Activated CD8-positive, alpha-beta T cell treated with anti-CD3 and anti-CD28 coated beads for 36 hours (primary cell): ENCODE results near the gene GNG3. TPM values are rescaled to one million over a fixed set of nuclear protein-coding genes. Genes with fewer than 3 reads are reported as not detected.
"Not testable (repeated sequence)": the region's sequence is repeated elsewhere in the genome, so short reads cannot be mapped to it uniquely, and the experiment has no call there.

ENCODE experiments used
- ATAC-seq: fragments of 200-7000 bp; cut with Tn5 transposase; one replicate; pipeline ENCODE4 v1.10.0; 2021; ENCODE audit warnings: mild to moderate bottlenecking, moderate library complexity
- CTCF ChIA-PET: fragments of 350-600 bp; sonication (Branson Sonifier 250); formaldehyde crosslinking; loops from one replicate; lab custom pipeline; 2021; ENCODE audit warnings: antibody characterized with exemption; lab: Charles Lee
- POLR2A ChIA-PET: fragments of 350-600 bp; sonication (Branson Sonifier 250); formaldehyde crosslinking; loops from one replicate; lab custom pipeline; 2021; ENCODE audit warnings: antibody characterized with exemption; lab: Charles Lee
- DNase-seq: peaks from one replicate; pipeline ENCODE4 v3.0.0-alpha.2; 2020
- H3K27ac Mint-ChIP-seq: one replicate; pipeline ENCODE4 v1.8.0; 2021; ENCODE audit warnings: mild to moderate bottlenecking, mixed read lengths
- H3K27me3 Mint-ChIP-seq: one replicate; pipeline ENCODE4 v1.8.0; 2021; ENCODE audit warnings: mixed read lengths
- H3K36me3 Mint-ChIP-seq: one replicate; pipeline ENCODE4 v1.8.0; 2021; ENCODE audit warnings: low read depth, mixed read lengths
- H3K4me1 Mint-ChIP-seq: one replicate; pipeline ENCODE4 v1.8.0; 2021; ENCODE audit warnings: low read depth, mixed read lengths
- H3K4me3 Mint-ChIP-seq: one replicate; pipeline ENCODE4 v1.8.0; 2021; ENCODE audit warnings: mild to moderate bottlenecking, moderate library complexity, mixed read lengths
- H3K9me3 Mint-ChIP-seq: one replicate; pipeline ENCODE4 v1.8.0; 2021; ENCODE audit warnings: mixed read lengths
- intact Hi-C: fragments of 100-400 bp; cut with micrococcal nuclease; formaldehyde crosslinking; loops from one replicate; pipeline ENCODE4 v1.10.0; 2022
- total RNA-seq, 2 experiments: library from RNA; stranded (reverse); gene quantifications; one replicate each; pipeline ENCODE4 v1.2.3, GENCODE V29; 2021
- TF ChIP-seq, protein P1 (sequence below): fragments of 200-600 bp; IDR thresholded peaks from one replicate; pipeline ENCODE4 v1.8.0; 2022; ENCODE audit warnings: antibody characterized with exemption, mild to moderate bottlenecking

The GNG3 gene
- total RNA-seq, 2 experiments from 2014 or later = not detected

DNA sequence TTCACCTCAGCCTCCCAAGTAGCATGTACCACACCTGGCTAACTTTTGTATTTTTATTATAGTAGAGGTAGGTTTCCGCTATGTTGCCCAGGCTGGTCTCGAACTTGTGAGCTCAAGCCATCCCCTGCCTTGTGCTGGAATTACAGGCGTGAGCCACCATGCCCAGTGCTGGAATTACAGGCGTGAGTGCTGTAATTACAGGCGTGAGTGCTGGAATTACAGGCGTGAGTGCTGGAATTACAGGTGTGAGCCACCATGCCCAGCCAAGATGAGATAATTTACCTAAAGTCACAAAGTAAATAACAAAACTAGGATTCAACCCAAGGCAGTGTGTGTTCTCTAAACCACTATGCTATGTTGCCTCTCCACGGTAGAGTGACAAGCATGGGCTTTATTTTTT lies 25.0 kb upstream of the GNG3 start:
- Mint-ChIP-seq H3K36me3 (peaks cover 10% of the 10 kb centered on the region), H3K27me3 (peaks cover 5% of the 10 kb centered on the region), H3K9me3 (no peaks in the 10 kb centered on the region), H3K4me1 (peaks cover 15% of the 10 kb centered on the region), H3K4me3 (no peak overlapping the region), H3K27ac (no peak overlapping the region)
- TF ChIP-seq, protein P1, sequence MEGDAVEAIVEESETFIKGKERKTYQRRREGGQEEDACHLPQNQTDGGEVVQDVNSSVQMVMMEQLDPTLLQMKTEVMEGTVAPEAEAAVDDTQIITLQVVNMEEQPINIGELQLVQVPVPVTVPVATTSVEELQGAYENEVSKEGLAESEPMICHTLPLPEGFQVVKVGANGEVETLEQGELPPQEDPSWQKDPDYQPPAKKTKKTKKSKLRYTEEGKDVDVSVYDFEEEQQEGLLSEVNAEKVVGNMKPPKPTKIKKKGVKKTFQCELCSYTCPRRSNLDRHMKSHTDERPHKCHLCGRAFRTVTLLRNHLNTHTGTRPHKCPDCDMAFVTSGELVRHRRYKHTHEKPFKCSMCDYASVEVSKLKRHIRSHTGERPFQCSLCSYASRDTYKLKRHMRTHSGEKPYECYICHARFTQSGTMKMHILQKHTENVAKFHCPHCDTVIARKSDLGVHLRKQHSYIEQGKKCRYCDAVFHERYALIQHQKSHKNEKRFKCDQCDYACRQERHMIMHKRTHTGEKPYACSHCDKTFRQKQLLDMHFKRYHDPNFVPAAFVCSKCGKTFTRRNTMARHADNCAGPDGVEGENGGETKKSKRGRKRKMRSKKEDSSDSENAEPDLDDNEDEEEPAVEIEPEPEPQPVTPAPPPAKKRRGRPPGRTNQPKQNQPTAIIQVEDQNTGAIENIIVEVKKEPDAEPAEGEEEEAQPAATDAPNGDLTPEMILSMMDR = no peak
- ChIA-PET POLR2A (interaction anchor here (2.7 to 21.7 kb wide), 2 partner anchors 26 to 37 kb away, joined by 13 to 263 read pairs; partner anchors contain the start of gene GANAB), CTCF (interaction anchor here (6.5 kb wide), 1 partner anchor 10 kb away, joined by 79 read pairs; the partner anchor contains the start of gene LRRN4CL)
- no peak for ATAC-seq
- DNase-seq = no peak
- intact Hi-C loops = no loop called here

GRCh38 chr11:62687508-62688396 lies 19.7 kb upstream of the GNG3 start:
- H3K27me3 Mint-ChIP-seq = peaks cover 11% of the 10 kb centered on the region
- ATAC-seq (no peak), DNase-seq (no peak)
- no peak overlapping the region for H3K27ac Mint-ChIP-seq
- TF ChIP-seq, protein P1 = no peak
- ChIA-PET CTCF (interaction anchor here (1.0 to 1.4 kb wide), 4 partner anchors 11 to 293 kb away, joined by 3 to 4 read pairs (median 4); partner anchors contain the start of gene UQCC3), POLR2A (interaction anchor here (0.5 to 1.8 kb wide), 5 partner anchors 12 to 129 kb away, joined by 3 to 8 read pairs (median 3); partner anchors contain the start of genes C11orf98, CSKMT and HNRNPUL2)
- H3K4me3 Mint-ChIP-seq = no peak overlapping the region
- H3K4me1 Mint-ChIP-seq = no peaks in the 10 kb centered on the region
- H3K9me3 Mint-ChIP-seq = no peaks in the 10 kb centered on the region
- intact Hi-C loops = no loop called here
- peaks cover 18% of the 10 kb centered on the region for H3K36me3 Mint-ChIP-seq

GRCh38 chr11:62688491-62688890 lies 19.0 kb upstream of the GNG3 start:
- peaks cover 20% of the 10 kb centered on the region for H3K36me3 Mint-ChIP-seq
- ChIA-PET POLR2A (interaction anchor here (1.5 to 1.8 kb wide), 2 partner anchors 13 to 24 kb away, joined by 3 to 8 read pairs; partner anchors contain the start of genes C11orf98 and CSKMT), CTCF (interaction anchor here (1.0 to 1.4 kb wide), 4 partner anchors 12 to 294 kb away, joined by 3 to 4 read pairs (median 4); partner anchors contain the start of gene UQCC3)
- intact Hi-C loops = no loop called here
- H3K27me3 Mint-ChIP-seq = peaks cover 11% of the 10 kb centered on the region
- ATAC-seq = no peak
- no peaks in the 10 kb centered on the region for H3K9me3 Mint-ChIP-seq
- no peaks in the 10 kb centered on the region for H3K4me1 Mint-ChIP-seq
- DNase-seq = no peak
- no peak overlapping the region for H3K27ac Mint-ChIP-seq
- no peak overlapping the region for H3K4me3 Mint-ChIP-seq
- TF ChIP-seq, protein P1 = no peak

GRCh38 chr11:62689421-62690183 lies 17.9 kb upstream of the GNG3 start, which contains the start of gene LRRN4CL:
Gene LRRN4CL (minus strand): TSS chr11:62689530. CDS start chr11:62688508, 1,022 bp downstream.
- Mint-ChIP-seq H3K9me3 (no peaks in the 10 kb centered on the region), H3K27ac (no peak within 1 kb of the TSS), H3K27me3 (peaks cover 11% of the 10 kb centered on the region), H3K4me1 (peaks cover 3% of the 10 kb centered on the region), H3K36me3 (peaks cover 23% of the 10 kb centered on the region), H3K4me3 (no peak within 1 kb of the TSS)
- intact Hi-C loops = no loop called here
- ChIA-PET POLR2A (interaction anchor here (0.8 to 2.9 kb wide), 8 partner anchors 9 to 25 kb away, joined by 3 to 8 read pairs (median 3); partner anchors contain the start of genes C11orf98, CSKMT, LBHD1 and UQCC3), CTCF (interaction anchor here (0.8 to 6.9 kb wide), 3 partner anchors 8 to 295 kb away, joined by 3 to 79 read pairs (median 4); partner anchors contain the start of gene UBXN1)
- ATAC-seq (no peak), DNase-seq (no peak)
- TF ChIP-seq, protein P1 = no peak

DNA sequence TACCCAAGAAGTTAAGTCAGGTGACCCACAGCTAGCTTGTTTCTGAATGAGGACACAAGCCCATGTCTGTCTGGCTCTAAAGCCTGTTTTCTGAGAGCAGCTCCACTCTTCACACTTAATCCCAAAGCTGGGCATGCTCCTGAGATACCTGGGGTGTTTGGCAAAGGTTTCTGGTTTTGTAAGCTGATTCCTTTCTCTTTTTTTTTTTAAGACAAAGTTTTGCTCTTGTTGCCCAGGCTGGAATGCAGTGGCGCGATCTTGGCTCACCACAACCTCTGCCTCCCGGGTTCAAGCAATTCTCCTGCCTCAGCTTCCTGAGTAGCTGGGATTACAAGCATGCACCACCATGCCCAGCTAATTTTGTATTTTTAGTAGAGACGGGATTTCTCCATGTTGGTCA lies 13.9 kb upstream of the GNG3 start:
- H3K36me3 Mint-ChIP-seq = peaks cover 27% of the 10 kb centered on the region
- CTCF ChIA-PET = interaction anchor here (0.8 to 6.9 kb wide), 29 partner anchors 10 to 309 kb away, joined by 3 to 79 read pairs (median 4); partner anchors contain the start of genes B3GAT3, C11orf98, CSKMT and GANAB
- H3K4me1 Mint-ChIP-seq, H3K27ac Mint-ChIP-seq, H3K27me3 Mint-ChIP-seq, H3K9me3 Mint-ChIP-seq, H3K4me3 Mint-ChIP-seq, DNase-seq, intact Hi-C loops, ATAC-seq: not testable (repeated sequence)
- POLR2A ChIA-PET = interaction anchor here (0.8 to 2.5 kb wide), 5 partner anchors 12 to 101 kb away, joined by 3 to 9 read pairs (median 4); partner anchors contain the start of genes C11orf98 and CSKMT
